T-helper 1 cell (primary cell): Measurements from ENCODE around the gene MFN2.

Experiments used
- DNase-seq, 5 donors: peaks; one replicate each; pipeline ENCODE4 v3.0.0-alpha.2; 2012 to 2020

Gene MFN2

GRCh38 chr1:11960715-11961114 is 19.5 kb upstream of the MFN2 start:
- DNase-seq: no peak

DNA sequence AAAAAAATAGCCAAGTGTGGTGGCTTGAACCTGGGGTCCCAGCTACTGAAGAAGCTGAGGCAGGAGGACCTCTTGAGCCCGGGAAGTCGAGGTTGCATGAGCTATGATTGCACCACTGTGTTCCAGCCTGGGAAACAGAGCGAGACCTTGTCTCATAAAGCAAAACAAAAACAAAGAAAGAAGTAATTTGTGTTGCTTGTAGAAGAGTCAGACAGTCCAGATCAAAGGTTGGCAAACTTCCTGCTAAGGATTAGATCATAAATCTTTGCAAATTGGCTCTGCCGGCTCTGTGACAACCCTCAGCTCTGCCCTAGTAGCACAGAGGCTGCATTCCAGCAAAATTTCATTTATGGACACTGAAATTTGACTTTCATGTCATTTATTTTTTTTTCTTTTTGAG is 19.0 kb upstream of the MFN2 start:
- DNase-seq: no peak

DNA sequence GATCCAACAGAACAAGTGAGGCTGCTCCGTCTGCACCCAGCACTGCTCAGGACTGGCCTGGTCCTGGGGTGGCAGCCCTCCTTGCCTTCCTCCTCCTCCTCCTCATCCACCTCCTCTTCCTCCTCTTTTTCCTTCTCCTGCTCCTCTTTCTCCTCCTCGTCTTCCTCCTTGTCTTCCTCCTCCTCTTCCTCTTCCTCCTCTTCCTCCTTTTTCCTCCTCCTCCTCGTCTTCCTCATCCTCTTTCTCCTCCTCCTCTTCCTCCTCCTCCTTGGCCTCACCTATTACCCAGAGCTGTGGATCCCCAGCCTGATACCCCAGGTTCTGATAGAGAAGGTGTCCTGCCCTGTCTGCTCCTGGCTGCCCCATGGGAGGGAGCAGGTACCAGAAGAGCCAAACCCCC is 16.6 kb upstream of the MFN2 start:
- DNase-seq: no peak

- no peak for DNase-seq
Measured at GRCh38 chr1:11964656-11965055, 15.6 kb upstream of the MFN2 start.

DNA sequence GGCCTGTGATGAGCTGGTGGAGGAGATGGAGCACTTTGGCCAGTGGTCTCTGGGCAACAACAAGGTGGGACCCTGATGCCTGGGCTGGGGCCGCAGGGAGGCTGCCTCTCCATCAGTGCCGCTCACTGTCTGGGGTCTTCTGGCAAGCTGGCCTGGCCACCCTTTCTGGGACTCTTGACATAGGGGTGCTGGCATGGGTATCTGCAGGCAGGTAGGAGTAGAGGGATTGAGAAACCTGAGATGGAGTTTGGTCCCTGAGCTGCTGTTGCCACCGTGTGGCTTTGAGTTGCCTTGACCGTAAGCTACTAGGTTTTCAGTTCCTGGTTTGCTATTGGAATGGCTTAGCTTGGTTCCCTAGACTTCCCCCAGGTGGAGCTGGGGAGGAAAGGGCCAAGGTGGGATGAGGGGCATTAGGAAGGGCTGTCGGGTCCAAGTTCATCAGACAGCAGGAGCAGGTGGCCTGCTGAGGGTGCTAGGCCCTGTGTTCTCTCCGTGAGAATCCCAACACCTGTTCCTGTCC is 13.2 kb upstream of the MFN2 start:
- peak in 1 of 5 donors; percentile 26 for DNase-seq

- DNase-seq: no peak
Measured at GRCh38 chr1:11970441-11971185, 9.6 kb upstream of the MFN2 start.

- no peak for DNase-seq
Measured at GRCh38 chr1:11977625-11978024, 2.6 kb upstream of the MFN2 start.

- DNase-seq: no peak
Measured at GRCh38 chr1:11978301-11978700, 1.9 kb upstream of the MFN2 start.

DNA sequence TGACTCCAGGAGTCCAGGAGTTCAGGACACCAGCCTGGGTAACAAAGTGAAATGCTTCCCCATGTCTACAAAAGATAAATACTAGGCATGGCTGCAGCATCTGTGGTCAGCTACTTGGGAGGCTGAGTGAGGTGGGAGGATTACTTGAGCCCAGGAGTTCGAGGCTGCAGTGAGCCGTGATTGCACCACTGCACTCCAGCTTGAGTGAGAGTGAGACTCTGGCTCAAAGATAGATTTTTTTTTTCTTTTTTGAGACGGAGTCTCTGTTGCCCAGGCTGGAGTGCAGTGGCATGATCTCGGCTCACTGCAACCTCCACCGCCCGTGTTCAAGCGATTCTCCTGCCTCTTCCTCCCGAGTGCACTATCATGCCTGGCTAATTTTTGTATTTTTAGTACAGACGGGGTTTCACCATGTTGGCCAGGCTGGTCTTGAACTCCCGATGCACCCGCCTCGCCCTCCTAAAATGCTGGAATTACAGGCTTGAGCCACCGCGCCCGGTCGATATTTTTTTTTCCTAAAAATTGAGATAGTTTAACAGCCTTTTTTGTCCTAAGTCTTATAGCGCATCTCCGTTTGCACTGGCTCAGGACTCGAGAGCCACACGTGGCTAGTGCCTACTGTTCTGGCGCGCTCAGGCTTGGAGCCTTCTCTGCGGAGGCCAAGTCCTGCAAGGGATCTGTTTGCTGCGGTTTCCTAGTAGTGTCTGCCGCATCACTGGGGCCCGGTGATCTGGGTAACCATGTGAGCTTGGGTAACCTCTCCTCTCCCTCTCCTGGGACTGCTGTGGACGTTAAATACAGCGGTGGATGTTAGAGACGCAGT is 1.0 kb upstream of the MFN2 start:
- peak in 1 of 5 donors; percentile 6 for DNase-seq

- DNase-seq: no peak
Measured at GRCh38 chr1:11980676-11980972, 380 bp downstream of the MFN2 start.

DNA sequence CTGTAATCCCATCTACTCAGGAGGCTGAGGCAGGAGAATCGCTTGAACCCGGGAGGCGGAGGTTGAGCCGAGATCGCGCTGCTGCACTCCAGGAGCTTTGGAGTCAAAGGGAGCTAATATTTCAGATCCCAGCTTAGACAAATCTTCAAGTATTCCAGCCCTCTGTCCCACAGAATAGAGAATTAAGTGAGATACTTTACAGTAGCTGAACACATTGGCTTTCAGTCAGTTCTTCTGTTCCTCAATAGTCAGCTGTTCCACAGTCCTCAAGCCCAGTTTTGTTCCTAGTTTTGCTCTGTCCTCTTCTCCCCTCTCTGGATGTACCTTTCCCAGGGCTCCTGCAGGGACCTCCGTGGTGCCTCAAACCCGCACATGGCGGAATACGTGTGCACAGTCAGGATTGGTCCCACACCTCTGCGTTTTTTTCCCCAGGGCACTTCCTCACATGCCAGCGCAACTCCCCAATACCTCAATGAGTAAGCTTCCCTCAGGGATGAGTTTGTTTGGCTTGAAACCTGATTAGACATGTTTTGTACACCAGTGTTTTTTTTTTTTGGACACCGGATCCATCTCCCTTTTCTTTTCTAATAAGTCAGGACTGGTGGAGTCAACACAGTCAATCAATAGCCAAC is 1.2 kb downstream of the MFN2 start:
- DNase-seq: no peak

DNA sequence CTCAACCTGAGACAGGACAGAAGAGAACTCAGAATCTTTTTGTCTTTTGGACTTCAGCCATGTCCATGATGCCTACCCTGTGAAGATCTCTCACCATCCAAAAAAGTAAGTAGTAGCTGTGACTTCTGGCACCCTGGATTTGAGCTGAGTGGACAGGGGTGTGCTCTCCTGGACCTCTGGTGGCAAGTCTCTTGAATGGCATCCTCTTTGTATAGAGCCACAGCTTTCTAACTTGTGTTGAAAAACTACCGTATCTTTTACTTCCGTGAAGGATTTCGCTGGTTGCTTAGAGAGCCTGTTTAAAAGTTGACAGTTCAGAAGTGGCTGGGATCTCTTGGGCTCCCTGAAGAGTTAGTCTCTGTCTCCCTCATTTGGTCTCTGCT is 1.8 kb downstream of the MFN2 start:
- DNase-seq: no peak

- no peak for DNase-seq
Measured at GRCh38 chr1:11984121-11984520, 3.9 kb downstream of the MFN2 start.

DNA sequence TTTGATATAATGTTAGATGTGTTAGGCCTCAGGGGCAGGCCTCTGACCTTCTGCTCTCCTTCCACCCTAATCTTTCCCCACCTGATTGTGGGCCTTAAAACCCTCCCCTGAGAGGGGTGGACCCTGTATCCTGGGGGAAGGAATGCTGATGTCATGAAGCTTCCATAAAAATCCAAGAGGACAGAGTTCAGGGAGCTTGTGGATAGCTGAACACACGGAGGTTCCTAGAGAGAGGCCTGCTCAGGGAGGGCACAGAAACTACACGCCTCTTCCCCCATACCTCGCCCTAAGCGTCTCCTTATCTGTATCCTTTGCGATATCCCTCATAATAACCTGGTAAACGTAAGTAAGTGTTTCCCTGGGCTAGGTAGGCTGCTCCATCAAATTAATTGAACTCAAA is 4.3 kb downstream of the MFN2 start:
- DNase-seq: no peak

- DNase-seq: no peak
Measured at GRCh38 chr1:11985171-11985570, 4.9 kb downstream of the MFN2 start.

DNA sequence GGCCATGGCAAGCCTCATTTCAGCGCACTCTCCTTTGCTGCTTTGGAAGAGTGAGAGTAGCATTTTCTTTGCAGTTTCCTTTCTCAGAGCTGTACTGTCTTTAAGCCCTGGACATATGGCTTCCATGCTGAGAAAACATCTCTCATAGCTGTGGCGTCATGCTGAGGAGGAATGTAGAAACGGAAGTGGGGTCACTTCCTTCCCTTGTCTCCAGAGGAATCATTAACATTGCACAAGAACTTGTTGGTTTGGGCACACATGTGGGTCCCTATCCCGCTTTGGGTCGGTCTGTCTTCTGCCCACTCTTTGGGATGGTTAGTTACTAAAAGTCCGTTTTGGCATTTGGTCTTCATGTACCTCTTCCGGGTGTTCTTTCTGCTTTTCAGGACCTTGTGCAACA is 5.6 kb downstream of the MFN2 start:
- no peak for DNase-seq

- no peak for DNase-seq
Measured at GRCh38 chr1:11989669-11990068, 9.4 kb downstream of the MFN2 start.

DNA sequence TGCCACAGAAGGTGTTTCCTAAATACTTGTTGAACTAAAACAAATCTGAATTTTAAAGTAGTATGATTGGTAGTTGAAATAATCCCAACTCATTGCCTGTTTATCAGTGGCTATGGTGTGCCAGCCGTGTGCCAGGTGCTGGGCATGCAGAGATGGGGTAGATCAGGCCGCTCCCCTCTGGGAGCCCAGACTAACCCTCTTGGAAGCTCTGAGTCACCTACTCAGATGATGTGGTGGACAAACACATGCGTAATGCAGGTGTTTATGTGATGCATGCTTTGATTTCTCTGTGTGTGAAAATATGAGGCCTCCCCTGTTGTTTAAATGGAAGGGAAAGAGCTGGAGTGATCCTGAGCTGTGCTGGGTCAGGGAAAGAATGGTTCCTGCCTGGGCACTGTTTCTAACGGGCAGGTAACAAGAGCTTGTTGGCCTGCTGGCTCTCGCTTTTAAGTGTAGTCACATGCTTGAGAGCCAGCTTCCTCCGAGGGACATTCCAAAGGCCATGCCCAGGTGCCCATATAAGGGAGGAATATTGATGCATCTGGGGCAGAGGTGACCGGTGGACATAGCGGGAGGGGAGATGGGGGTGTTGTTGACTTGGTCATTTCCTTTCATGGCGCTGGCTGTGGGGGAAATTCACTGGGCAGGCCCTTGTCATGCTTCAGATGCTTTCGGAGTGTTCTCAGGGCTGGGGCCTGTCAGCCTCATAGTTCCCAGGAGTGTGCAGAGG is 10.2 kb downstream of the MFN2 start:
- no peak for DNase-seq

- no peak for DNase-seq
Measured at GRCh38 chr1:11991969-11992676, 11.9 kb downstream of the MFN2 start.

- no peak for DNase-seq
Measured at GRCh38 chr1:11997081-11997850, 17.0 kb downstream of the MFN2 start.

DNA sequence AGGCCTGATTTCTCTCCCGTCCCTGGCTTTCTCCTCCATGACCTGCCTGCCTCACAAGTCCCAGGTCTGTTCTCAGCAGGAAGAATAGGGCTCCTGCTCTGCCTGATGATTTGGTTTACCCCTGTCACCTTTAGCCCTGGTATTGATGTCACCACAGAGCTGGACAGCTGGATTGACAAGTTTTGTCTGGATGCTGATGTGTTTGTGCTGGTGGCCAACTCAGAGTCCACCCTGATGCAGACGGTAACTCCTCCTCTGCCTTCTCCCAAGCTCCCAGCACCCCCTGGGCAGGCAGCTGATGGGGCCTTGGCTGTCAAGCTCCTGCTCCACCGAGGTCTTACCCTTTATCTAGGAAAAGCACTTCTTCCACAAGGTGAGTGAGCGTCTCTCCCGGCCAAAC is 18.4 kb downstream of the MFN2 start:
- no peak for DNase-seq

- no peak for DNase-seq
Measured at GRCh38 chr1:11999236-11999635, 19.0 kb downstream of the MFN2 start.
